Activated CD8-positive, alpha-beta T cell treated with anti-CD3 and anti-CD28 coated beads for 36 hours (primary cell): ENCODE results near the gene QTRT2. TPM values are rescaled to one million over a fixed set of nuclear protein-coding genes. Genes with fewer than 3 reads are reported as not detected.

Experiments
- ATAC-seq: fragments of 200-7000 bp; cut with Tn5 transposase; one replicate; pipeline ENCODE4 v1.10.0; 2021; ENCODE audit warnings: mild to moderate bottlenecking, moderate library complexity
- CTCF ChIA-PET: fragments of 350-600 bp; sonication (Branson Sonifier 250); formaldehyde crosslinking; loops from one replicate; lab custom pipeline; 2021; ENCODE audit warnings: antibody characterized with exemption; lab: Charles Lee
- POLR2A ChIA-PET: fragments of 350-600 bp; sonication (Branson Sonifier 250); formaldehyde crosslinking; loops from one replicate; lab custom pipeline; 2021; ENCODE audit warnings: antibody characterized with exemption; lab: Charles Lee
- DNase-seq: peaks from one replicate; pipeline ENCODE4 v3.0.0-alpha.2; 2020
- H3K27ac Mint-ChIP-seq: one replicate; pipeline ENCODE4 v1.8.0; 2021; ENCODE audit warnings: mild to moderate bottlenecking, mixed read lengths
- H3K27me3 Mint-ChIP-seq: one replicate; pipeline ENCODE4 v1.8.0; 2021; ENCODE audit warnings: mixed read lengths
- H3K36me3 Mint-ChIP-seq: one replicate; pipeline ENCODE4 v1.8.0; 2021; ENCODE audit warnings: low read depth, mixed read lengths
- H3K4me1 Mint-ChIP-seq: one replicate; pipeline ENCODE4 v1.8.0; 2021; ENCODE audit warnings: low read depth, mixed read lengths
- H3K4me3 Mint-ChIP-seq: one replicate; pipeline ENCODE4 v1.8.0; 2021; ENCODE audit warnings: mild to moderate bottlenecking, moderate library complexity, mixed read lengths
- H3K9me3 Mint-ChIP-seq: one replicate; pipeline ENCODE4 v1.8.0; 2021; ENCODE audit warnings: mixed read lengths
- CTCF ChIP-seq: fragments of 200-600 bp; IDR thresholded peaks from one replicate; pipeline ENCODE4 v1.8.0; 2022; ENCODE audit warnings: antibody characterized with exemption, mild to moderate bottlenecking
- intact Hi-C: fragments of 100-400 bp; cut with micrococcal nuclease; formaldehyde crosslinking; loops from one replicate; pipeline ENCODE4 v1.10.0; 2022
- total RNA-seq, 2 experiments: library from RNA; stranded (reverse); gene quantifications; one replicate each; pipeline ENCODE4 v1.2.3, GENCODE V29; 2021

Gene QTRT2
- total RNA-seq, 2 experiments from 2014 or later = 31.6 to 36.8 TPM

- peak overlapping the region; percentile 87 for H3K4me3 Mint-ChIP-seq
- H3K36me3 Mint-ChIP-seq = peaks cover 28% of the 10 kb centered on the region
- peak overlapping the region; percentile 95 for H3K27ac Mint-ChIP-seq
- TF ChIP-seq CTCF = no peak
- no peaks in the 10 kb centered on the region for H3K9me3 Mint-ChIP-seq
- ChIA-PET CTCF (interaction anchor here (2.3 kb wide), 1 partner anchor 321 kb away, joined by 6 read pairs; no protein-coding TSS in a partner anchor), POLR2A (interaction anchor here (0.8 to 1.2 kb wide), 2 partner anchors 25 to 35 kb away, joined by 3 read pairs; no protein-coding TSS in a partner anchor)
- intact Hi-C loops = loop anchor here (5.0 kb wide), 1 partner anchor 310 kb away; the partner anchor contains the start of genes ATP6V1A and NAA50
- ATAC-seq = peak; percentile 6
- peaks cover 35% of the 10 kb centered on the region for H3K4me1 Mint-ChIP-seq
- no peak for DNase-seq
- no peaks in the 10 kb centered on the region for H3K27me3 Mint-ChIP-seq
These were observed 442 bp downstream of the QTRT2 start for GRCh38 chr3:114057011-114057347.

- Mint-ChIP-seq H3K36me3 (peaks cover 29% of the 10 kb centered on the region), H3K4me3 (peak overlapping the region; percentile 87), H3K4me1 (peaks cover 42% of the 10 kb centered on the region), H3K9me3 (no peaks in the 10 kb centered on the region), H3K27ac (no peak overlapping the region), H3K27me3 (no peaks in the 10 kb centered on the region)
- TF ChIP-seq CTCF = no peak
- intact Hi-C loops = loop anchor here (5.0 kb wide), 1 partner anchor 311 kb away; the partner anchor contains the start of genes ATP6V1A and NAA50
- POLR2A ChIA-PET = no interaction called here
- no peak for DNase-seq
- no peak for ATAC-seq
- CTCF ChIA-PET = no interaction called here
These were observed 2.1 kb downstream of the QTRT2 start for GRCh38 chr3:114058646-114059045.

- CTCF ChIA-PET = no interaction called here
- H3K27ac Mint-ChIP-seq = no peak overlapping the region
- H3K27me3 Mint-ChIP-seq = no peaks in the 10 kb centered on the region
- no peak for TF ChIP-seq CTCF
- no peak overlapping the region for H3K4me3 Mint-ChIP-seq
- no peak for DNase-seq
- ATAC-seq = no peak
- peaks cover 43% of the 10 kb centered on the region for H3K4me1 Mint-ChIP-seq
- POLR2A ChIA-PET = no interaction called here
- intact Hi-C loops = no loop called here
- no peaks in the 10 kb centered on the region for H3K9me3 Mint-ChIP-seq
- peaks cover 34% of the 10 kb centered on the region for H3K36me3 Mint-ChIP-seq
These were observed 4.5 kb downstream of the QTRT2 start for GRCh38 chr3:114060906-114061655.

GRCh38 chr3:114067804-114068203 lies 11.3 kb downstream of the QTRT2 start:
- DNase-seq (no peak), ATAC-seq (no peak)
- H3K36me3 Mint-ChIP-seq = peaks cover 42% of the 10 kb centered on the region
- no peak for TF ChIP-seq CTCF
- H3K4me3 Mint-ChIP-seq = no peak overlapping the region
- no peak overlapping the region for H3K27ac Mint-ChIP-seq
- H3K4me1 Mint-ChIP-seq = peaks cover 6% of the 10 kb centered on the region
- H3K27me3 Mint-ChIP-seq = no peaks in the 10 kb centered on the region
- intact Hi-C loops = no loop called here
- ChIA-PET CTCF (interaction anchor here (1.3 kb wide), 1 partner anchor 8 kb away, joined by 3 read pairs; no protein-coding TSS in a partner anchor), POLR2A (interaction anchor here (0.9 kb wide), 2 partner anchors 10 to 14 kb away, joined by 3 read pairs; no protein-coding TSS in a partner anchor)
- H3K9me3 Mint-ChIP-seq = no peaks in the 10 kb centered on the region

GRCh38 chr3:114068336-114068735 lies 11.8 kb downstream of the QTRT2 start:
- Mint-ChIP-seq H3K4me1 (peaks cover 3% of the 10 kb centered on the region), H3K27me3 (no peaks in the 10 kb centered on the region), H3K9me3 (no peaks in the 10 kb centered on the region), H3K4me3 (no peak overlapping the region), H3K27ac (no peak overlapping the region), H3K36me3 (peaks cover 44% of the 10 kb centered on the region)
- CTCF ChIA-PET = no interaction called here
- TF ChIP-seq CTCF = no peak
- DNase-seq (no peak), ATAC-seq (no peak)
- intact Hi-C loops = no loop called here
- POLR2A ChIA-PET = interaction anchor here (0.9 kb wide), 1 partner anchor 11 kb away, joined by 3 read pairs; no protein-coding TSS in a partner anchor
